Sciatic nerve (tissue), 2 donors: ENCODE results near the gene NIPAL1. TPM values are rescaled to one million over a fixed set of nuclear protein-coding genes. Genes with fewer than 3 reads are reported as not detected.

Source experiments
- ATAC-seq: fragments of 200-7000 bp; cut with Tn5 transposase; one replicate; pipeline ENCODE4 v1.9.1; 2020; ENCODE audit warnings: mild to moderate bottlenecking, moderate library complexity
- DNase-seq: peaks from one replicate; pipeline ENCODE4 v3.0.0-alpha.2; 2020; ENCODE audit warnings: low spot score
- intact Hi-C: fragments of 100-400 bp; cut with DNase I; formaldehyde crosslinking; loops from one replicate; pipeline ENCODE4 v1.14.2; 2022
- total RNA-seq: library from RNA; stranded (reverse); fragmentation: NEBNext Ultra II Directional; extraction: Animal tissue kit (Norgen Biotek cat#: 25700); gene quantifications from one replicate; pipeline ENCODE4 v1.2.1, GENCODE V29; 2021
- donor health status: DM: no; HTN: no; CAD: no.
- donor health status: DM: no; HTN: no; CAD: no.

The NIPAL1 gene
- total RNA-seq, 1 donor from 2014 or later: 6.3 TPM

GRCh38 chr4:48085821-48086589, 69.4 kb downstream of the NIPAL1 start:
- DNase-seq: no peak
- ATAC-seq: no peak
- intact Hi-C loops: loop anchor here (10.0 kb wide), 2 partner anchors 71 to 161 kb away; partner anchors contain the start of genes CNGA1 and NIPAL1

Other genes with a start within 250 kb of the NIPAL1 start
- gene CORIN, start 178.7 kb upstream of the NIPAL1 start, total RNA-seq: 0.36 TPM
- 19.3 TPM for gene NFXL1, start 102.2 kb upstream of the NIPAL1 start, total RNA-seq
- gene CNGA1, start 91 bp upstream of the NIPAL1 start, total RNA-seq: 11.9 TPM
- 3.9 TPM for gene TXK, start 117.5 kb downstream of the NIPAL1 start, total RNA-seq